Dendritic cell treated with granulocyte-macrophage colony-stimulating factor and Interleukin-4, amounts not matched to agents 40 ng/mL and 50 ng/mL, for 4 days (primary cell): Measurements from ENCODE around the gene TPBGL.

Experiments
- H3K27ac Mint-ChIP-seq: one replicate; pipeline ENCODE4 v1.8.0; 2022; ENCODE audit warnings: mild to moderate bottlenecking, mixed read lengths
- H3K27me3 Mint-ChIP-seq: one replicate; pipeline ENCODE4 v1.8.0; 2022; ENCODE audit warnings: mild to moderate bottlenecking, mixed read lengths
- H3K36me3 Mint-ChIP-seq: one replicate; pipeline ENCODE4 v1.8.0; 2022; ENCODE audit warnings: low read depth, mixed read lengths
- H3K4me1 Mint-ChIP-seq: one replicate; pipeline ENCODE4 v1.8.0; 2022; ENCODE audit warnings: low read depth, mixed read lengths
- H3K4me3 Mint-ChIP-seq: one replicate; pipeline ENCODE4 v1.8.0; 2022; ENCODE audit warnings: mild to moderate bottlenecking, moderate library complexity, mixed read lengths
- H3K9me3 Mint-ChIP-seq: one replicate; pipeline ENCODE4 v1.8.0; 2022; ENCODE audit warnings: mixed read lengths
- intact Hi-C: fragments of 100-400 bp; cut with micrococcal nuclease; formaldehyde crosslinking; loops from one replicate; pipeline ENCODE4 v1.15.0; 2022

TPBGL gene

GRCh38 chr11:75277211-75277805 is 36.7 kb downstream of the TPBGL start:
- intact Hi-C loops, result no loop called here
- Mint-ChIP-seq H3K9me3 (no peaks in the 10 kb centered on the region), H3K4me1 (peaks cover 53% of the 10 kb centered on the region), H3K36me3 (peaks cover 100% of the 10 kb centered on the region), H3K27ac (peak overlapping the region; percentile 67), H3K27me3 (no peaks in the 10 kb centered on the region), H3K4me3 (no peak overlapping the region)

GRCh38 chr11:75277991-75278790 is 37.6 kb downstream of the TPBGL start:
- H3K4me1 Mint-ChIP-seq, result peaks cover 47% of the 10 kb centered on the region
- no peak overlapping the region for H3K4me3 Mint-ChIP-seq
- no peaks in the 10 kb centered on the region for H3K9me3 Mint-ChIP-seq
- H3K27me3 Mint-ChIP-seq, result no peaks in the 10 kb centered on the region
- H3K27ac Mint-ChIP-seq, result peak overlapping the region; percentile 67
- peaks cover 100% of the 10 kb centered on the region for H3K36me3 Mint-ChIP-seq
- intact Hi-C loops, result no loop called here

GRCh38 chr11:75279273-75279672 is 38.7 kb downstream of the TPBGL start:
- Mint-ChIP-seq H3K36me3 (peaks cover 100% of the 10 kb centered on the region), H3K4me3 (no peak overlapping the region), H3K27me3 (no peaks in the 10 kb centered on the region), H3K27ac (no peak overlapping the region), H3K4me1 (peaks cover 40% of the 10 kb centered on the region), H3K9me3 (no peaks in the 10 kb centered on the region)
- intact Hi-C loops, result no loop called here

GRCh38 chr11:75280227-75280701 is 39.7 kb downstream of the TPBGL start:
- Mint-ChIP-seq H3K36me3 (peaks cover 100% of the 10 kb centered on the region), H3K27me3 (no peaks in the 10 kb centered on the region), H3K4me3 (no peak overlapping the region), H3K9me3 (no peaks in the 10 kb centered on the region), H3K27ac (no peak overlapping the region), H3K4me1 (peaks cover 39% of the 10 kb centered on the region)
- intact Hi-C loops, result loop anchor here (1.0 to 10.0 kb wide), 2 partner anchors 65 to 104 kb away; no protein-coding TSS in a partner anchor

- intact Hi-C loops, result loop anchor here (1.0 to 10.0 kb wide), 2 partner anchors 64 to 103 kb away; no protein-coding TSS in a partner anchor
- Mint-ChIP-seq H3K36me3 (peaks cover 100% of the 10 kb centered on the region), H3K4me1 (peaks cover 32% of the 10 kb centered on the region), H3K4me3 (no peak overlapping the region), H3K27ac (no peak overlapping the region), H3K27me3 (no peaks in the 10 kb centered on the region), H3K9me3 (no peaks in the 10 kb centered on the region)
Observed at GRCh38 chr11:75280770-75281468, 40.3 kb downstream of the TPBGL start.

- intact Hi-C loops, result loop anchor here (10.0 kb wide), 1 partner anchor 63 kb away; no protein-coding TSS in a partner anchor
- peaks cover 100% of the 10 kb centered on the region for H3K36me3 Mint-ChIP-seq
- H3K4me3 Mint-ChIP-seq, result no peak overlapping the region
- no peaks in the 10 kb centered on the region for H3K27me3 Mint-ChIP-seq
- no peaks in the 10 kb centered on the region for H3K9me3 Mint-ChIP-seq
- peaks cover 26% of the 10 kb centered on the region for H3K4me1 Mint-ChIP-seq
- H3K27ac Mint-ChIP-seq, result no peak overlapping the region
Observed at GRCh38 chr11:75281469-75282095, 41.0 kb downstream of the TPBGL start.

- intact Hi-C loops, result loop anchor here (10.0 kb wide), 1 partner anchor 61 kb away; no protein-coding TSS in a partner anchor
- Mint-ChIP-seq H3K9me3 (no peaks in the 10 kb centered on the region), H3K4me3 (no peak overlapping the region), H3K27me3 (no peaks in the 10 kb centered on the region), H3K36me3 (peaks cover 100% of the 10 kb centered on the region), H3K4me1 (peaks cover 18% of the 10 kb centered on the region), H3K27ac (no peak overlapping the region)
Observed at GRCh38 chr11:75283391-75283931, 42.9 kb downstream of the TPBGL start.

GRCh38 chr11:75285776-75286360 is 45.3 kb downstream of the TPBGL start:
- no peaks in the 10 kb centered on the region for H3K9me3 Mint-ChIP-seq
- intact Hi-C loops, result loop anchor here (10.0 kb wide), 1 partner anchor 59 kb away; no protein-coding TSS in a partner anchor
- H3K27me3 Mint-ChIP-seq, result no peaks in the 10 kb centered on the region
- peaks cover 20% of the 10 kb centered on the region for H3K4me1 Mint-ChIP-seq
- peaks cover 100% of the 10 kb centered on the region for H3K36me3 Mint-ChIP-seq
- no peak overlapping the region for H3K27ac Mint-ChIP-seq
- no peak overlapping the region for H3K4me3 Mint-ChIP-seq

- Mint-ChIP-seq H3K4me1 (peaks cover 26% of the 10 kb centered on the region), H3K27ac (no peak overlapping the region), H3K36me3 (peaks cover 100% of the 10 kb centered on the region), H3K9me3 (no peaks in the 10 kb centered on the region), H3K27me3 (no peaks in the 10 kb centered on the region), H3K4me3 (no peak overlapping the region)
- intact Hi-C loops, result loop anchor here (10.0 kb wide), 1 partner anchor 58 kb away; no protein-coding TSS in a partner anchor
Observed at GRCh38 chr11:75286826-75287465, 46.4 kb downstream of the TPBGL start.

GRCh38 chr11:75287579-75287978 is 47.0 kb downstream of the TPBGL start:
- intact Hi-C loops, result loop anchor here (10.0 kb wide), 1 partner anchor 57 kb away; no protein-coding TSS in a partner anchor
- no peaks in the 10 kb centered on the region for H3K27me3 Mint-ChIP-seq
- H3K4me3 Mint-ChIP-seq, result no peak overlapping the region
- H3K4me1 Mint-ChIP-seq, result peaks cover 32% of the 10 kb centered on the region
- H3K36me3 Mint-ChIP-seq, result peaks cover 100% of the 10 kb centered on the region
- no peaks in the 10 kb centered on the region for H3K9me3 Mint-ChIP-seq
- H3K27ac Mint-ChIP-seq, result no peak overlapping the region

GRCh38 chr11:75289511-75289760 is 48.9 kb downstream of the TPBGL start:
- Mint-ChIP-seq H3K36me3 (peaks cover 99% of the 10 kb centered on the region), H3K9me3 (no peaks in the 10 kb centered on the region), H3K4me1 (peaks cover 48% of the 10 kb centered on the region), H3K4me3 (no peak overlapping the region), H3K27me3 (no peaks in the 10 kb centered on the region), H3K27ac (peak overlapping the region; percentile 5)
- intact Hi-C loops, result loop anchor here (10.0 kb wide), 1 partner anchor 55 kb away; no protein-coding TSS in a partner anchor

- peaks cover 48% of the 10 kb centered on the region for H3K4me1 Mint-ChIP-seq
- no peaks in the 10 kb centered on the region for H3K27me3 Mint-ChIP-seq
- no peaks in the 10 kb centered on the region for H3K9me3 Mint-ChIP-seq
- H3K27ac Mint-ChIP-seq, result no peak overlapping the region
- no peak overlapping the region for H3K4me3 Mint-ChIP-seq
- intact Hi-C loops, result loop anchor here (10.0 kb wide), 1 partner anchor 55 kb away; no protein-coding TSS in a partner anchor
- peaks cover 98% of the 10 kb centered on the region for H3K36me3 Mint-ChIP-seq
Observed at GRCh38 chr11:75289919-75290318, 49.3 kb downstream of the TPBGL start.

- peaks cover 98% of the 10 kb centered on the region for H3K36me3 Mint-ChIP-seq
- H3K4me3 Mint-ChIP-seq, result no peak overlapping the region
Observed at GRCh38 chr11:75291741-75292140, 51.2 kb downstream of the TPBGL start.

More at GRCh38 chr11:75291741-75292140, 51.2 kb downstream of the TPBGL start:
- Mint-ChIP-seq H3K27ac (no peak overlapping the region), H3K27me3 (no peaks in the 10 kb centered on the region), H3K9me3 (no peaks in the 10 kb centered on the region), H3K4me1 (peaks cover 61% of the 10 kb centered on the region)
- intact Hi-C loops, result no loop called here
